Colonic mucosa (tissue), 4 donors: ENCODE measurements around the gene ZNF385B. TPM values are rescaled to one million over a fixed set of nuclear protein-coding genes. Genes with fewer than 3 reads are reported as not detected.

Source experiments
- DNase-seq: peaks from one replicate; pipeline ENCODE4 v3.0.0-alpha.2; 2020
- H3K27ac ChIP-seq: fragments of 200-600 bp; one replicate; pipeline ENCODE4 v1.8.0; 2021
- H3K27me3 ChIP-seq: fragments of 200-600 bp; one replicate; pipeline ENCODE4 v1.8.0; 2021
- H3K36me3 ChIP-seq: fragments of 200-600 bp; one replicate; pipeline ENCODE4 v1.8.0; 2021
- H3K4me1 ChIP-seq: fragments of 200-600 bp; one replicate; pipeline ENCODE4 v1.8.0; 2021; ENCODE audit warnings: mild to moderate bottlenecking
- H3K4me3 ChIP-seq: fragments of 200-600 bp; one replicate; pipeline ENCODE4 v1.8.0; 2021
- H3K9ac ChIP-seq, 2 donors: one replicate each; pipeline ENCODE4 v1.7.0; 2013; ENCODE audit warnings: control low read depth in 2 of 2, low read depth in 2 of 2, low read length in 2 of 2
- H3K9me3 ChIP-seq: fragments of 200-600 bp; one replicate; pipeline ENCODE4 v1.8.0; 2021
- intact Hi-C: fragments of 100-400 bp; cut with DNase I; formaldehyde crosslinking; loops from one replicate; pipeline ENCODE4 v1.14.1; 2022
- total RNA-seq, 2 donors: library from RNA; stranded (reverse); fragmentation: NEBNext Ultra II Directional in 1 of 2; extraction: Animal tissue kit (Norgen Biotek cat#: 25700) in 1 of 2; gene quantifications; one replicate each; pipeline ENCODE4 v1.2.1, GENCODE V29; 2021
- TF ChIP-seq, protein P1 (sequence below): fragments of 200-600 bp; IDR thresholded peaks from one replicate; pipeline ENCODE4 v1.8.0; 2022; ENCODE audit warnings: antibody characterized with exemption, mild to moderate bottlenecking
- donor health status: healthy.
- donor health status: DM: no; HTN: no; CAD: no.
- donor health status: DM: no; HTN: no; CAD: no.

Gene ZNF385B
- total RNA-seq, 2 donors from 2014 or later: 0.10 to 0.69 TPM

DNA sequence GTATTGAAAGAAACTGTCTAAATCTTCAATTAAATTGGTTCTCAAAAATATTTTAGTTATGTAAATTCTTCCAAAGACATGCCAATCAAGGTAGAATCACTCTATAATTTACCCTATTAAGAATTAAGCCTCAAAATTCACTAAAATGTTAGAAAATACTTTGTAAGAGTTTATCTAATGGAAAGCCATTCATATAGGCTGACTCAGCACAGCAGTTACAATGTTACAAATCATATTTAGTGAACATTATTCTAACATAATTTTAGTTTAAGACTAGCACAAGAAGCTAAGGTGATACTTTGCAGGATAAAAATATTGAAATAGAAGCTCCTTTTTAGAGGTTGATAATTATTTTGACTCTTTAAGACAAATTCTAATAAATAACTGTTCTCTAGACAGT lies 137.0 kb downstream of the ZNF385B start:
- Histone ChIP-seq H3K27ac (no peak overlapping the region), H3K9ac (no peak overlapping the region), H3K4me1 (no peaks in the 10 kb centered on the region), H3K27me3 (no peaks in the 10 kb centered on the region), H3K9me3 (no peaks in the 10 kb centered on the region), H3K36me3 (no peaks in the 10 kb centered on the region), H3K4me3 (no peak overlapping the region)
- TF ChIP-seq, protein P1, sequence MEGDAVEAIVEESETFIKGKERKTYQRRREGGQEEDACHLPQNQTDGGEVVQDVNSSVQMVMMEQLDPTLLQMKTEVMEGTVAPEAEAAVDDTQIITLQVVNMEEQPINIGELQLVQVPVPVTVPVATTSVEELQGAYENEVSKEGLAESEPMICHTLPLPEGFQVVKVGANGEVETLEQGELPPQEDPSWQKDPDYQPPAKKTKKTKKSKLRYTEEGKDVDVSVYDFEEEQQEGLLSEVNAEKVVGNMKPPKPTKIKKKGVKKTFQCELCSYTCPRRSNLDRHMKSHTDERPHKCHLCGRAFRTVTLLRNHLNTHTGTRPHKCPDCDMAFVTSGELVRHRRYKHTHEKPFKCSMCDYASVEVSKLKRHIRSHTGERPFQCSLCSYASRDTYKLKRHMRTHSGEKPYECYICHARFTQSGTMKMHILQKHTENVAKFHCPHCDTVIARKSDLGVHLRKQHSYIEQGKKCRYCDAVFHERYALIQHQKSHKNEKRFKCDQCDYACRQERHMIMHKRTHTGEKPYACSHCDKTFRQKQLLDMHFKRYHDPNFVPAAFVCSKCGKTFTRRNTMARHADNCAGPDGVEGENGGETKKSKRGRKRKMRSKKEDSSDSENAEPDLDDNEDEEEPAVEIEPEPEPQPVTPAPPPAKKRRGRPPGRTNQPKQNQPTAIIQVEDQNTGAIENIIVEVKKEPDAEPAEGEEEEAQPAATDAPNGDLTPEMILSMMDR: no peak
- intact Hi-C loops: no loop called here
- DNase-seq: no peak

DNA sequence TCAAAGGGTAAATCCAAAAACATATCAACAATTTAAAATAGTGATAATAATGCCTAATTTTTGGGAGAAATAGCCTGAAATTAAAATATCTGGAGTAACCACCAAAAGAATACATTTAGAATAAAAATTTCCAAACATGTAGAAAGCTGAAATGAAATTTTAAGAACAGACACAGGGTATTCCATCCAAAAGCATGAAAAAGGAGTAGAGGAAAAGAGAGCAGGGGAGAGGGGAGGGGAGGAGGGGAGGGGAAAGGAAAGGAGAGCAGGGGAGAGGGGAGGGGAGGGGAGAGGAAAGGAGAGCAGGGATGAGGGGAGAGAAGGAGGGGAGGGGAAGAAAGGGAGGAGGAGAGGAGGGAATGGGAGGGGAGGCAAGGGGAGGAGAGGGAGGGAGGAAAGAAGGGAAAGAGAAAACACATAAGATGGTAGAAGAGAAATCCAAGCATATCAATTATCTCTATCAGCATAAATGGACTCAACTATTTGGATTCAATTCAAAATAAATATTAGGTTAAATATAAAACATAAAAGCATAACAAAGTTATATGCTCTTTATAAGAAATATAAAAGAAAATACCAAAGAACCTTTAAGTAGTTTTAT lies 141.1 kb downstream of the ZNF385B start:
- Histone ChIP-seq H3K36me3 (no peaks in the 10 kb centered on the region), H3K4me1 (no peaks in the 10 kb centered on the region), H3K9me3 (no peaks in the 10 kb centered on the region), H3K27me3 (no peaks in the 10 kb centered on the region), H3K9ac (no peak overlapping the region), H3K27ac (no peak overlapping the region), H3K4me3 (no peak overlapping the region)
- intact Hi-C loops: no loop called here
- TF ChIP-seq, protein P1: no peak
- no peak for DNase-seq

GRCh38 chr2:179715871-179716270 lies 145.5 kb downstream of the ZNF385B start:
- Histone ChIP-seq H3K27me3 (no peaks in the 10 kb centered on the region), H3K4me1 (no peaks in the 10 kb centered on the region), H3K36me3 (no peaks in the 10 kb centered on the region), H3K9me3 (no peaks in the 10 kb centered on the region), H3K27ac (no peak overlapping the region), H3K9ac (no peak overlapping the region), H3K4me3 (no peak overlapping the region)
- DNase-seq: no peak
- TF ChIP-seq, protein P1: no peak
- intact Hi-C loops: no loop called here

DNA sequence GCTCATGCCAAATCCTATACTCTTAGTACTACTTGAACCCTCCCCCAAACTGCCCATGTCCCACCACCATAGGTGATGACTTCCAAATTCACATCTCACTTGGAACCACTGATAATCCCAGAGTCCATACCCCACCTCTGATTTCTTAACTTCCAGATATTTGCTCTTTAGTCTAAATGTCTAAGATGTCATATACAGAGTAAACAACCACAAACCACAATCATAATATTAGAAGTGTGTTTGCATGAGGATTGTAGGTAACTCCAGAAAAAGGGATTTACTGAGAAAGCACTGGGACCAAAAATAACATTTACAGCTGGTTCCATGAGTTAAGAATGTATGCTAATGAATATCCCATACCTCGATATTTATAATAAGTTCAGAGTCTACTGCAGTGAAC lies 146.2 kb downstream of the ZNF385B start:
- Histone ChIP-seq H3K4me1 (no peaks in the 10 kb centered on the region), H3K36me3 (no peaks in the 10 kb centered on the region), H3K9ac (no peak overlapping the region), H3K4me3 (no peak overlapping the region), H3K27ac (no peak overlapping the region), H3K27me3 (no peaks in the 10 kb centered on the region), H3K9me3 (no peaks in the 10 kb centered on the region)
- intact Hi-C loops: no loop called here
- TF ChIP-seq, protein P1: no peak
- no peak for DNase-seq

DNA sequence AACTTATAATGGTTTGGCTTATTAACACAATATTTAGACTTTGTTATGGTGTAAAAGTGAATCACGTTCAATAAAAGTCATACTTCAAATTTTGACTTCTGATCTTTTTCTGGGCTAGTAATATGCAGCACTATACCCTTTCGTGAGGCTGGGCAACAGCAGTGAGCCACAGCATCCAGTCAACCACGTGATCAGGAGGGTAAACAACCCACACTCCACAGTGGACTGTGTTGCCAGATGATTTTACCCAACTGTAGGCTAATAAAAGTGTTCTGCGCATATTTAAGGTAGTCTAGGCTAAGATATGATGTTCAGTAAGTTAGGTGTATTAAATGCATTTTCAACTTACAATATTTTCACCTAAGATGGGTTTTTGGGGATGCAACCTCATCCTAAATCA lies 148.6 kb downstream of the ZNF385B start:
- no peak for DNase-seq
- Histone ChIP-seq H3K4me3 (no peak overlapping the region), H3K36me3 (no peaks in the 10 kb centered on the region), H3K9me3 (no peaks in the 10 kb centered on the region), H3K9ac (no peak overlapping the region), H3K4me1 (no peaks in the 10 kb centered on the region), H3K27ac (no peak overlapping the region), H3K27me3 (no peaks in the 10 kb centered on the region)
- intact Hi-C loops: no loop called here
- TF ChIP-seq, protein P1: no peak
